ENCODE results near the gene MALT1. TPM values are rescaled to one million over a fixed set of nuclear protein-coding genes. Genes with fewer than 3 reads are reported as not detected.
"Not testable (repeated sequence)": the region's sequence is repeated elsewhere in the genome, so short reads cannot be mapped to it uniquely, and the experiment has no call there.

Gene MALT1
- total and polyA plus RNA-seq, 9 donors: 9.0 to 24.7 (median 17.0) TPM

DNA sequence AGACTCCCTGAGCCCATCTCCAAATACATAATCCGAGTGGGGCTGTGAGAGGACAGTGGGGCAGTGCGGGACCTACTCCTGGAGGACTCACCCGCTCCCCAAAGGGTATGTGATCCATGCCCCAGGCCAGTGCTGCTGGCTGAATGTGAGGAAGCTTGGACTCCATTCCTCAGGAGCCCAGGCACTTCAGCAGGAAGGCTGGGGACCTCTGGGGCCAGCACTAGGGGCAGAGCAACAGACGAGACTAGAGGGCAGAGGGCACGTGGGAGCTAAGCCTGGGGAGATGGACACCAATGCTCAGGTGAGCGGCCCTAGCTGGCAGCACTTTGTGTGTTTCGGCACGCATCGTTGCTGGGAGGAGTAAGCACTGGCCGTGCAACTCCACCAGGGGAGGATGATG lies 84.9 kb downstream of the MALT1 start:
- peaks cover 1% of the 10 kb centered on the region for H3K4me1 ChIP-seq (ENCODE audit: insufficient read depth)
- H3K27ac ChIP-seq: no peak overlapping the region
- intact Hi-C loops (cut with DNase I): no loop called here
- WGBS, 3 donors: 90 to 93% (median 90%) methylated on average over 9 to 10 of the region's 10 CpGs
- no peak for TF ChIP-seq EP300 (IDR thresholded peaks at IDR 0.05)
- no peak for TF ChIP-seq CTCF (IDR thresholded peaks at IDR 0.05)
- no peak for TF ChIP-seq POLR2A (IDR thresholded peaks at IDR 0.05)
- H3K9me3 ChIP-seq: no peaks in the 10 kb centered on the region
- no peak overlapping the region for H3K4me3 ChIP-seq
- no peaks in the 10 kb centered on the region for H3K36me3 ChIP-seq
- no peaks in the 10 kb centered on the region for H3K27me3 ChIP-seq
- no peak for DNase-seq

GRCh38 chr18:58756596-58757240 lies 85.5 kb downstream of the MALT1 start:
- TF ChIP-seq CTCF (IDR thresholded peaks at IDR 0.05) (no peak), POLR2A (IDR thresholded peaks at IDR 0.05) (no peak), EP300 (IDR thresholded peaks at IDR 0.05) (no peak)
- Histone ChIP-seq H3K9me3 (no peaks in the 10 kb centered on the region), H3K4me1 (ENCODE audit: insufficient read depth) (peaks cover 1% of the 10 kb centered on the region), H3K36me3 (no peaks in the 10 kb centered on the region), H3K4me3 (no peak overlapping the region), H3K27me3 (no peaks in the 10 kb centered on the region), H3K27ac (no peak overlapping the region)
- no peak for DNase-seq
- WGBS, 3 donors: 83 to 91% (median 87%) methylated on average over 8 of the region's 8 CpGs
- intact Hi-C loops (cut with DNase I): no loop called here

GRCh38 chr18:58757351-58757750 lies 86.1 kb downstream of the MALT1 start:
- H3K36me3 ChIP-seq; H3K4me1 ChIP-seq (ENCODE audit: insufficient read depth); intact Hi-C loops (cut with DNase I); H3K4me3 ChIP-seq; DNase-seq; H3K9me3 ChIP-seq; H3K27ac ChIP-seq; H3K27me3 ChIP-seq: not testable (repeated sequence)
- 89 to 90% (median 89%) methylated on average over 7 of the region's 7 CpGs for WGBS, 3 donors

- H3K9me3 ChIP-seq: no peaks in the 10 kb centered on the region
- no peak overlapping the region for H3K27ac ChIP-seq
- H3K36me3 ChIP-seq: no peaks in the 10 kb centered on the region
- H3K27me3 ChIP-seq: no peaks in the 10 kb centered on the region
- TF ChIP-seq CTCF (IDR thresholded peaks at IDR 0.05) (no peak), POLR2A (IDR thresholded peaks at IDR 0.05) (no peak), EP300 (IDR thresholded peaks at IDR 0.05) (no peak)
- DNase-seq: no peak
- intact Hi-C loops (cut with DNase I): no loop called here
- peaks cover 1% of the 10 kb centered on the region for H3K4me1 ChIP-seq (ENCODE audit: insufficient read depth)
- WGBS, 3 donors: 79 to 84% (median 83%) methylated on average over 3 of the region's 3 CpGs
- H3K4me3 ChIP-seq: no peak overlapping the region
Measured at GRCh38 chr18:58758046-58758445, 86.8 kb downstream of the MALT1 start.

- peaks cover 1% of the 10 kb centered on the region for H3K4me1 ChIP-seq (ENCODE audit: insufficient read depth)
- no peak for DNase-seq
- no peaks in the 10 kb centered on the region for H3K27me3 ChIP-seq
- H3K9me3 ChIP-seq: no peaks in the 10 kb centered on the region
- intact Hi-C loops (cut with DNase I): no loop called here
- 77 to 79% (median 79%) methylated on average over 9 of the region's 9 CpGs for WGBS, 3 donors
- no peaks in the 10 kb centered on the region for H3K36me3 ChIP-seq
- no peak for TF ChIP-seq CTCF (IDR thresholded peaks at IDR 0.05)
- TF ChIP-seq EP300 (IDR thresholded peaks at IDR 0.05): no peak
- TF ChIP-seq POLR2A (IDR thresholded peaks at IDR 0.05): no peak
- H3K27ac ChIP-seq: no peak overlapping the region
- no peak overlapping the region for H3K4me3 ChIP-seq
Measured at GRCh38 chr18:58758606-58759005, 87.3 kb downstream of the MALT1 start.
